Body of pancreas (tissue), 4 donors: ENCODE results near the gene SPEM3.

Experiments
- CTCF ChIP-seq, 7 experiments: fragments of 450-650 bp in 4 of 7; fragments of 200-600 bp in 3 of 7; sonication (generic) in 3 of 7; IDR thresholded peaks; one replicate each; pipeline ENCODE4 v1.5.1; 2016 to 2019; ENCODE audit warnings: antibody characterized with exemption in 7 of 7
- POLR2A ChIP-seq, 3 donors: fragments of 450-650 bp; IDR thresholded peaks; one replicate each; pipeline ENCODE4 v1.6.1; 2016; ENCODE audit warnings: antibody characterized with exemption in 3 of 3, mild to moderate bottlenecking in 2 of 3

GRCh38 chr17:7436556-7437368, 8.1 kb downstream of the SPEM3 start:
- peak; percentile 82 to 99 (median 91) for TF ChIP-seq CTCF (IDR thresholded peaks at IDR 0.05)
- peak; percentile 72 to 90 (median 89) for TF ChIP-seq POLR2A (IDR thresholded peaks at IDR 0.05)
